ENCODE results near the gene RHOC.

The RHOC gene

GRCh38 chr1:112703706-112704105, 3.2 kb downstream of the RHOC start:
- FAIRE-seq, result no peak
- no peak for DNase-seq (ENCODE audit: extremely low spot score, insufficient read length, low read depth)

GRCh38 chr1:112702420-112703261, 4.3 kb downstream of the RHOC start:
- DNase-seq (ENCODE audit: extremely low spot score, insufficient read length, low read depth) (no peak), FAIRE-seq (no peak)

- FAIRE-seq, result no peak
Measured at GRCh38 chr1:112702067-112702395, 4.9 kb downstream of the RHOC start.

GRCh38 chr1:112701227-112702066, 5.5 kb downstream of the RHOC start:
- no peak for DNase-seq (ENCODE audit: extremely low spot score, insufficient read length, low read depth)
- FAIRE-seq, result no peak

More at GRCh38 chr1:112702067-112702395, 4.9 kb downstream of the RHOC start:
- no peak for DNase-seq (ENCODE audit: extremely low spot score, insufficient read length, low read depth)

GRCh38 chr1:112700290-112701226, 6.4 kb downstream of the RHOC start:
- peak; percentile 42 for DNase-seq (ENCODE audit: extremely low spot score, insufficient read length, low read depth)
- peak; percentile 54 for FAIRE-seq

- DNase-seq (ENCODE audit: extremely low spot score, insufficient read length, low read depth), result no peak
- FAIRE-seq, result no peak
Measured at GRCh38 chr1:112699425-112700144, 7.3 kb downstream of the RHOC start.

- FAIRE-seq (no peak), DNase-seq (ENCODE audit: extremely low spot score, insufficient read length, low read depth) (no peak)
Measured at GRCh38 chr1:112698366-112699310, 8.3 kb downstream of the RHOC start.

- FAIRE-seq, result no peak
- DNase-seq (ENCODE audit: extremely low spot score, insufficient read length, low read depth), result no peak
Measured at GRCh38 chr1:112697781-112698201, 9.1 kb downstream of the RHOC start.

GRCh38 chr1:112696578-112697314, 10.2 kb downstream of the RHOC start:
- DNase-seq (ENCODE audit: extremely low spot score, insufficient read length, low read depth) (no peak), FAIRE-seq (no peak)

- FAIRE-seq (no peak), DNase-seq (ENCODE audit: extremely low spot score, insufficient read length, low read depth) (no peak)
Measured at GRCh38 chr1:112695276-112695675, 11.7 kb downstream of the RHOC start.

GRCh38 chr1:112694363-112694929, 12.5 kb downstream of the RHOC start:
- DNase-seq (ENCODE audit: extremely low spot score, insufficient read length, low read depth) (no peak), FAIRE-seq (no peak)

- DNase-seq (ENCODE audit: extremely low spot score, insufficient read length, low read depth) (no peak), FAIRE-seq (no peak)
Measured at GRCh38 chr1:112693821-112694220, 13.1 kb downstream of the RHOC start.

- FAIRE-seq (no peak), DNase-seq (ENCODE audit: extremely low spot score, insufficient read length, low read depth) (no peak)
Measured at GRCh38 chr1:112692681-112693080, 14.2 kb downstream of the RHOC start.

- DNase-seq (ENCODE audit: extremely low spot score, insufficient read length, low read depth) (no peak), FAIRE-seq (no peak)
Measured at GRCh38 chr1:112689842-112690237, 17.1 kb downstream of the RHOC start.

- FAIRE-seq (no peak), DNase-seq (ENCODE audit: extremely low spot score, insufficient read length, low read depth) (no peak)
Measured at GRCh38 chr1:112689196-112689841, 17.6 kb downstream of the RHOC start.

GRCh38 chr1:112688781-112689193, 18.1 kb downstream of the RHOC start:
- DNase-seq (ENCODE audit: extremely low spot score, insufficient read length, low read depth), result no peak

More at GRCh38 chr1:112688781-112689193, 18.1 kb downstream of the RHOC start:
- FAIRE-seq, result no peak

Data from GM18507 (cell line).